Activated CD4-positive, alpha-beta T cell treated with anti-CD3 and anti-CD28 coated beads, Interleukin-2, amount 10 ng/mL, durations not matched to agents 24 days and 14 days (primary cell): Measurements from ENCODE around the gene SDHAF2. TPM values are rescaled to one million over a fixed set of nuclear protein-coding genes. Genes with fewer than 3 reads are reported as not detected.
"Not testable (repeated sequence)": the region's sequence is repeated elsewhere in the genome, so short reads cannot be mapped to it uniquely, and the experiment has no call there.

Experiments used
- DNase-seq: peaks from one replicate; pipeline ENCODE4 v3.0.0; 2022
- H3K27ac Mint-ChIP-seq: one replicate; pipeline ENCODE4 v1.8.0; 2022; ENCODE audit warnings: mild to moderate bottlenecking, mixed read lengths
- H3K27me3 Mint-ChIP-seq: one replicate; pipeline ENCODE4 v1.8.0; 2022; ENCODE audit warnings: mixed read lengths
- H3K36me3 Mint-ChIP-seq: one replicate; pipeline ENCODE4 v1.8.0; 2022; ENCODE audit warnings: low read depth, mild to moderate bottlenecking, mixed read lengths
- H3K4me1 Mint-ChIP-seq: one replicate; pipeline ENCODE4 v1.8.0; 2021; ENCODE audit warnings: mixed read lengths
- H3K4me3 Mint-ChIP-seq: one replicate; pipeline ENCODE4 v1.8.0; 2022; ENCODE audit warnings: mild to moderate bottlenecking, moderate library complexity, mixed read lengths
- H3K9me3 Mint-ChIP-seq: one replicate; pipeline ENCODE4 v1.8.0; 2021; ENCODE audit warnings: mixed read lengths
- intact Hi-C: fragments of 100-400 bp; cut with micrococcal nuclease; formaldehyde crosslinking; loops from one replicate; pipeline ENCODE4 v1.15.1; 2023
- total RNA-seq: library from RNA; stranded (reverse); gene quantifications from 2 replicates; pipeline ENCODE4 v1.2.3, GENCODE V29; 2022

Gene SDHAF2
- total RNA-seq = 46.0 and 46.1 TPM in 2 replicates

DNA sequence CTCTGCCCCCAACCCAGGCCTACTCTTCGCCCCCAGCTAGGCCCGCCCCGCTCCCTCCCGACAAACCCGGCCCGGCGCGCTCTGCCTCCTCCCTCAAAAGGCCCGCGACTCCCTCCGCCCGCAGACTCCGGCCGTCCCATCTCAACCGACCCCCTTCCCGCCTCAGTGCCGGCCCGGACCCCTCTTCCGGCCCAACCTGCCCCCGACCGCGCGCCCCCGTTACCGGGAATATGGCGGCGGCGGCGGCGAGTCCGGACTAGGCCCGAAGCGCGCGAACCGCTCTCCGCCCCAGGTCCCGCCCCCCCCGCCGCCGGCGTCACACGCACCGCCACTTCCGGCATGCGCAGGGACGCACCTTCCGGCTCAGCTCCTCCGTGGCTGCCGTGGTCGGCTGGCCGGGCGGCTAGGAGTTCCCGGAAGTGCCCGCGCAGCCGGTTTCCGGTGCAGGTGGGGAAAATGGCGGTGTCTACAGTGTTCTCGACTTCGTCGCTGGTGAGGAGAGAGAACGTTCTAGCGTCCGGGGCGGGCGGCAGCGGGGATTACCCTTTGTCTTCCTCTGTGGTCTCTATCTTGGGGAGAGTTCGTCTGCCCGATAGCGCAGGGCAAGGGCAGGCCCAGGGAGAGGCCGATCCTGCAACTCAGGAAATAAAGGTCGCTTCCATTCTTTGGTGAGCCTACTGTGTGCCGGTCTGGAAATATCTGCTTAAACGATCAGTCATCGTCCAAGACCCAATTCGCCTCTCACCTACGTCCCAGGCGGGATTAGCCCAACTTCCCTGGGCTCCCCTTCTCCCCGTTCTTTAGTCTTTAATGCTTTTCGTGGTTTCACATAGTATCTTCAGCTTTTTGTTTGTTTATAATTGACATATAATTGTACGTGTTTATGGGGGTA is at the start of gene SDHAF2, which contains the start of gene CPSF7:
Gene SDHAF2 (plus strand): TSS at position 434 of the 892 bp plus-strand sequence. CDS start 23 bp downstream, at position 457.
Gene CPSF7 (minus strand): TSS at position 285 of the 892 bp plus-strand sequence. CDS start 740 bp downstream, outside the sequence.
- Mint-ChIP-seq H3K27ac (peak within 1 kb of the TSS; percentile 98), H3K4me1 (peaks cover 43% of the 10 kb centered on the region), H3K27me3 (no peaks in the 10 kb centered on the region), H3K9me3 (no peaks in the 10 kb centered on the region), H3K36me3 (peaks cover 54% of the 10 kb centered on the region), H3K4me3 (peak within 1 kb of the TSS; percentile 97)
- DNase-seq = peak; percentile 99
- intact Hi-C loops = loop anchor here (1.0 to 10.0 kb wide), 4 partner anchors 68 to 1242 kb away; partner anchors contain the start of genes DDB1, FADS2, LBHD1 and TKFC

- no peak overlapping the region for H3K27ac Mint-ChIP-seq
- H3K4me1 Mint-ChIP-seq = peaks cover 6% of the 10 kb centered on the region
- peaks cover 10% of the 10 kb centered on the region for H3K36me3 Mint-ChIP-seq
- no peak overlapping the region for H3K4me3 Mint-ChIP-seq
- DNase-seq = no peak
- no peaks in the 10 kb centered on the region for H3K9me3 Mint-ChIP-seq
- no peaks in the 10 kb centered on the region for H3K27me3 Mint-ChIP-seq
- intact Hi-C loops = no loop called here
Measured at GRCh38 chr11:61380884-61381283, 49.0 kb upstream of the SDHAF2 start.

DNA sequence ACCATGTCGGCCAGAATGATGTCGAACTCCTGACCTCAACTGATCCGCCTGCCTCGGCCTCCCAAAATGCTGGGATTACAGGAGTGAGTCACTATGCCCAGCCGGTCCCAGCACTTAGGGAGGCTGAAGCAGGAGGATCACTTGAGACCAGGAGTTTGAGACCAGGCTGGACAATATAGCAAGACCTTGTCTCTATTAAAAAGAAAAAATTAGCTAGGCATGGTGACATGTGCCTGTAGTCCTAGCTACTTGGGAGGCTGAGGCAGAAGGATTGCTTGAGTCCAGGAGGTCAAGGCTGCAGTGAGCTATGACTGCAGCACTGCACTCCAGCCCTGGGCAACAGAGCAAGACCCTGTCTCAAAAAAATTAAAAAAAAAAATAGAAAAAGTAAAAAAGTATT is 46.1 kb upstream of the SDHAF2 start:
- H3K27ac Mint-ChIP-seq, H3K4me3 Mint-ChIP-seq, DNase-seq, H3K4me1 Mint-ChIP-seq, H3K27me3 Mint-ChIP-seq, H3K36me3 Mint-ChIP-seq, intact Hi-C loops, H3K9me3 Mint-ChIP-seq: not testable (repeated sequence)

- Mint-ChIP-seq H3K27ac (no peak overlapping the region), H3K27me3 (no peaks in the 10 kb centered on the region), H3K9me3 (peaks cover 2% of the 10 kb centered on the region), H3K4me3 (no peak overlapping the region), H3K4me1 (peaks cover 6% of the 10 kb centered on the region), H3K36me3 (peaks cover 1% of the 10 kb centered on the region)
- intact Hi-C loops = loop anchor here (1.0 to 5.0 kb wide), 5 partner anchors 22 to 607 kb away; partner anchors contain the start of gene TMEM138
- no peak for DNase-seq
Measured at GRCh38 chr11:61384271-61385242, 45.4 kb upstream of the SDHAF2 start.

GRCh38 chr11:61390161-61390560 is 39.8 kb upstream of the SDHAF2 start:
- H3K27ac Mint-ChIP-seq = no peak overlapping the region
- DNase-seq = no peak
- peaks cover 6% of the 10 kb centered on the region for H3K9me3 Mint-ChIP-seq
- no peaks in the 10 kb centered on the region for H3K27me3 Mint-ChIP-seq
- H3K36me3 Mint-ChIP-seq = peaks cover 14% of the 10 kb centered on the region
- H3K4me1 Mint-ChIP-seq = peaks cover 22% of the 10 kb centered on the region
- intact Hi-C loops = no loop called here
- no peak overlapping the region for H3K4me3 Mint-ChIP-seq

GRCh38 chr11:61392981-61393595 is 36.8 kb upstream of the SDHAF2 start:
- peaks cover 26% of the 10 kb centered on the region for H3K36me3 Mint-ChIP-seq
- peak overlapping the region; percentile 92 for H3K27ac Mint-ChIP-seq
- H3K4me1 Mint-ChIP-seq = peaks cover 18% of the 10 kb centered on the region
- no peaks in the 10 kb centered on the region for H3K27me3 Mint-ChIP-seq
- intact Hi-C loops = loop anchor here (1.0 to 2.0 kb wide), 2 partner anchors 30 to 57 kb away; partner anchors contain the start of gene TMEM138
- peaks cover 6% of the 10 kb centered on the region for H3K9me3 Mint-ChIP-seq
- H3K4me3 Mint-ChIP-seq = peak overlapping the region; percentile 91
- peak; percentile 68 for DNase-seq

GRCh38 chr11:61401173-61401572 is 28.8 kb upstream of the SDHAF2 start:
- H3K36me3 Mint-ChIP-seq = peaks cover 48% of the 10 kb centered on the region
- H3K9me3 Mint-ChIP-seq = no peaks in the 10 kb centered on the region
- H3K27ac Mint-ChIP-seq = no peak overlapping the region
- no peak for DNase-seq
- no peaks in the 10 kb centered on the region for H3K27me3 Mint-ChIP-seq
- intact Hi-C loops = no loop called here
- H3K4me1 Mint-ChIP-seq = peaks cover 6% of the 10 kb centered on the region
- no peak overlapping the region for H3K4me3 Mint-ChIP-seq

DNA sequence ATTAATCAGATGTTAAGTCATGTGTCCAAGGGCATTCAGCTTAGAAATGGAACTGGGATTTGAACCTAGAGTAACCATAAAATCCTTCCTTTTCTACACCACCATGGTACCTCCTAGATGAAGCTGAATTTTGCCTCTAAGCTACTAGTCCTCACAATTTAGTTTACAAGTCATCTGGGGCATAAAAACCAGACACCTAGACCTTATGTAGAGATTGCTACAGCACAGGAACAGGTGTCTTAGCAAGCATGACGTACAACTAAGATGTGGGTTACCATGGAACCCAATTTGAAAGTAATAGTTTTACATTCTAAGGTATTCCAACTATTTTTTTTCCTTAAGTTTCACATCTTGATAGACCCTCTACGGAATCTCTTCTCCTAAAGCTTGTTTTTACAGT is 28.4 kb upstream of the SDHAF2 start:
- H3K4me3 Mint-ChIP-seq = no peak overlapping the region
- H3K9me3 Mint-ChIP-seq = no peaks in the 10 kb centered on the region
- H3K27ac Mint-ChIP-seq = no peak overlapping the region
- no peaks in the 10 kb centered on the region for H3K27me3 Mint-ChIP-seq
- intact Hi-C loops = no loop called here
- H3K36me3 Mint-ChIP-seq = peaks cover 51% of the 10 kb centered on the region
- peaks cover 6% of the 10 kb centered on the region for H3K4me1 Mint-ChIP-seq
- DNase-seq = no peak

- Mint-ChIP-seq H3K4me3 (no peak overlapping the region), H3K27me3 (no peaks in the 10 kb centered on the region), H3K36me3 (peaks cover 62% of the 10 kb centered on the region), H3K27ac (no peak overlapping the region), H3K9me3 (no peaks in the 10 kb centered on the region), H3K4me1 (peaks cover 7% of the 10 kb centered on the region)
- intact Hi-C loops = no loop called here
- DNase-seq = no peak
Measured at GRCh38 chr11:61403658-61404057, 26.3 kb upstream of the SDHAF2 start.

- H3K36me3 Mint-ChIP-seq = peaks cover 64% of the 10 kb centered on the region
- H3K27ac Mint-ChIP-seq = no peak overlapping the region
- intact Hi-C loops = no loop called here
- no peak overlapping the region for H3K4me3 Mint-ChIP-seq
- H3K27me3 Mint-ChIP-seq = no peaks in the 10 kb centered on the region
- no peak for DNase-seq
- peaks cover 7% of the 10 kb centered on the region for H3K4me1 Mint-ChIP-seq
- no peaks in the 10 kb centered on the region for H3K9me3 Mint-ChIP-seq
Measured at GRCh38 chr11:61404103-61404502, 25.8 kb upstream of the SDHAF2 start.

DNA sequence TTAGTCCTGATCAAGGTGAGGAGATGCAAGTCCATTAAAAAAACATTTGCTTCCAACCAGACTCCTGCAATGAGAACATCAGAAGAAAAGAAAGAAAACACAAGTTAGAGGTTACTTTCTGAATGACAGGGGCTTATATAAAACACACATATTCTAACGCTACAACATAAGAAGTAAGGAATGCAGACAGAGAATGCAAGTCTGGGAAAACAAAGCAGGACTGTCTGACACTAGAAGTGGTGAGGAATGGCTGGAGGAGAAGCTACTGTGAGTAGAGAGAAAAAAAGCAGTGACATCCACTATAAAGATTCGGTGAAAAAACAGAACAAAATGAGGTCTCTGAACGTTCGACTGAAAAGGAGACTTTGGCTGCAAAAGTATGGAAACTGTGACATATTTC is 25.3 kb upstream of the SDHAF2 start:
- H3K36me3 Mint-ChIP-seq = peaks cover 68% of the 10 kb centered on the region

DNA sequence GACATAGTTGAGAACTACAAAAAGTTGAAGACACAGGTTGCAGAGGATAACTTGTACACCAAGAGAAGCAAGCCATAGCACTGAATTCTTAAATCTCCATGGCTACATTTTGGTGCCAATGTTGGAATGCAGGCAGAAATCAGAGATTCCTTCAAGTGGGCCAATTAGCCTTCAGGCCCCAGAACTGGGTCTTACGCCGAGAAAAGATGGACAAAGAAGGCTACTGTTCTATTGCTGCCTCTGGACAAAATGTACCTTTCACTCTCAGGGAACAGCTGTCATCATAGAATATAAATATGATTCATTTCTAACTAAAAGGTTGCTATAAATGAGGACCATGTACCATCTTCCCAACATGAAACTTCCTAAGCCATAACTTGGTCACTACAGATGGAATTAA is 23.9 kb upstream of the SDHAF2 start:
- Mint-ChIP-seq H3K36me3 (peaks cover 71% of the 10 kb centered on the region), H3K27me3 (no peaks in the 10 kb centered on the region), H3K4me1 (peaks cover 4% of the 10 kb centered on the region), H3K27ac (no peak overlapping the region), H3K9me3 (no peaks in the 10 kb centered on the region), H3K4me3 (no peak overlapping the region)
- DNase-seq = no peak
- intact Hi-C loops = no loop called here

More for the DNA sequence above, 25.3 kb upstream of the SDHAF2 start:
- Mint-ChIP-seq H3K4me1 (peaks cover 7% of the 10 kb centered on the region), H3K27me3 (no peaks in the 10 kb centered on the region), H3K4me3 (no peak overlapping the region), H3K9me3 (no peaks in the 10 kb centered on the region), H3K27ac (peak overlapping the region; percentile 70)
- DNase-seq = no peak
- intact Hi-C loops = no loop called here

- Mint-ChIP-seq H3K27ac (no peak overlapping the region), H3K27me3 (no peaks in the 10 kb centered on the region), H3K36me3 (peaks cover 75% of the 10 kb centered on the region), H3K4me3 (no peak overlapping the region), H3K9me3 (no peaks in the 10 kb centered on the region), H3K4me1 (peaks cover 4% of the 10 kb centered on the region)
- no peak for DNase-seq
- intact Hi-C loops = no loop called here
Measured at GRCh38 chr11:61406991-61407728, 22.8 kb upstream of the SDHAF2 start.
